Measurements from ENCODE around the gene NDST3.
A peak's percentile ranks its signal among the peaks of the same experiment; 100 is the strongest.
"Not testable (repeated sequence)": the region's sequence is repeated elsewhere in the genome, so short reads cannot be mapped to it uniquely, and the experiment has no call there.

NDST3 gene

DNA sequence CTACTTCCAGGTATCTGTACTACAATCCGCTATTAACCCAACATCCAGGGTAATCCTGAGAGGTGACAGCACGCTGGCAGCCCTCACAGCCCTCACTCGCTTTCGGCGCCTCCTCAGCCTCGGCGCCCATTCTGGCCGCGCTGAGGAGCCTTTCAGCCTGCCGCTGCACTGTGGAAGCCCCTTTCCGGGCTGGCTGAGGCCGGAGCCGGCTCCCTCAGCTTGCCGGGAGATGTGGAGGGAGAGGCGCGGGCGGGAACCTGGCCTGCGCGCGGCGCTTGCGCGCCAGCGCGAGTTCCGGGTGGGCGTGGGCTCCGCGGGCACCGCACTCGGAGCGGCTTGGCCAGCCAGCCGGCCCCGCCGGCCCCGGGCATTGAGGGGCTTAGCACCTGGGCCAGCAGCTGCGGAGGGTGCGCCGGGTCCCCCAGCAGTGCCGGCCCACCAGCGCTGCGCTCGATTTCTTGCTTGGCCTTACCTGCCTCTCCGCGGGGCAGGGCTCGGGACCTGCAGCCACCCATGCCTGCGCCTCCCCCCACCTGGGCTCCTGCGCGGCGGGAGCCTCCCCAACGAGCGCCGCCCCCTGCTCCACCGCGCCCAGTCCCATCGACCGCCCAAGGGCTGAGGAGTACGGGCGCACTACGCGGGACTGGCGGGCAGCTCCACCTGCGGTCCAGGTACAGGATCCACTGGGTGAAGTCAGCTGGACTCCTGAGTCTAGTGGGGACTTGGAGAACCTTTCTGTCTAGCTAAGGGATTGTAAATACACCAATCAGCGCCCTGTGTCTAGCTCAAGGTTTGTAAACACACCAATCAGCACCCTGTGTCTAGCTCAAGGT lies 231.2 kb downstream of the NDST3 start:
- no peak overlapping the region for H3K27ac ChIP-seq (ENCODE audit: low read length)
- H2AFZ ChIP-seq (ENCODE audit: low read depth, low read length), result no peak overlapping the region
- H3K4me3 ChIP-seq (ENCODE audit: low read depth in 1 of 2, low read length in 2 of 2), result no peak overlapping the region
- H3K27me3 ChIP-seq (ENCODE audit: insufficient read depth, low read length, poor library complexity), result no peaks in the 10 kb centered on the region
- no peak overlapping the region for H3K4me2 ChIP-seq (ENCODE audit: insufficient read depth, low read length)
- no peaks in the 10 kb centered on the region for H3K36me3 ChIP-seq (ENCODE audit: insufficient read depth, low read length)
- H3K9me3 ChIP-seq (ENCODE audit: insufficient read depth, low read length, severe bottlenecking), result no peaks in the 10 kb centered on the region
- H4K20me1 ChIP-seq (ENCODE audit: insufficient read depth, low read length), result no peaks in the 10 kb centered on the region
- no peaks in the 10 kb centered on the region for H3K4me1 ChIP-seq (ENCODE audit: insufficient read depth, low read length)
- DNase-seq (no peak), ATAC-seq (ENCODE audit: insufficient read depth, low read depth) (no peak)
- TF ChIP-seq, protein P1, sequence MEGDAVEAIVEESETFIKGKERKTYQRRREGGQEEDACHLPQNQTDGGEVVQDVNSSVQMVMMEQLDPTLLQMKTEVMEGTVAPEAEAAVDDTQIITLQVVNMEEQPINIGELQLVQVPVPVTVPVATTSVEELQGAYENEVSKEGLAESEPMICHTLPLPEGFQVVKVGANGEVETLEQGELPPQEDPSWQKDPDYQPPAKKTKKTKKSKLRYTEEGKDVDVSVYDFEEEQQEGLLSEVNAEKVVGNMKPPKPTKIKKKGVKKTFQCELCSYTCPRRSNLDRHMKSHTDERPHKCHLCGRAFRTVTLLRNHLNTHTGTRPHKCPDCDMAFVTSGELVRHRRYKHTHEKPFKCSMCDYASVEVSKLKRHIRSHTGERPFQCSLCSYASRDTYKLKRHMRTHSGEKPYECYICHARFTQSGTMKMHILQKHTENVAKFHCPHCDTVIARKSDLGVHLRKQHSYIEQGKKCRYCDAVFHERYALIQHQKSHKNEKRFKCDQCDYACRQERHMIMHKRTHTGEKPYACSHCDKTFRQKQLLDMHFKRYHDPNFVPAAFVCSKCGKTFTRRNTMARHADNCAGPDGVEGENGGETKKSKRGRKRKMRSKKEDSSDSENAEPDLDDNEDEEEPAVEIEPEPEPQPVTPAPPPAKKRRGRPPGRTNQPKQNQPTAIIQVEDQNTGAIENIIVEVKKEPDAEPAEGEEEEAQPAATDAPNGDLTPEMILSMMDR (IDR thresholded peaks at IDR 0.05; ENCODE audit: borderline replicate concordance, extremely low read depth, low read length, poor library complexity, severe bottlenecking), result no peak
- TF ChIP-seq EZH2 (IDR thresholded peaks at IDR 0.05; ENCODE audit: borderline replicate concordance, low read depth, low read length, severe bottlenecking), result no peak
- H3K9ac ChIP-seq (ENCODE audit: low read depth, low read length), result no peak overlapping the region
- H3K79me2 ChIP-seq (ENCODE audit: insufficient read depth, low read length), result no peaks in the 10 kb centered on the region

DNA sequence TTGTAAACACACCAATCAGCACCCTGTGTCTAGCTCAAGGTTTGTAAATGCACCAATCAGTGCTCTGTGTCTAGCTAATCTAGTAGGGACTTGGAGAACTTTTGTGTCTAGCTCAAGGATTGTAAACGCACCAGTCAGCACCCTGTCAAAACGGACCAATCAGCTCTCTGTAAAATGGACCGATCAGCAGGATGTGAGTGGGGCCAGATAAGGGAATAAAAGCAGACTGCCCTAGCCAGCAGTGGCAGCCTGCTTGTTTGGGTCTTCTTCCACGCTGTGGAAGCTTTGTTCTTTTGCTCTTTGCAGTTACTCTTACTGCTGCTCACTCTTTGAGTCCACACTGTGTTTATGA lies 231.8 kb downstream of the NDST3 start:
- H3K36me3 ChIP-seq (ENCODE audit: insufficient read depth, low read length); H3K4me2 ChIP-seq (ENCODE audit: insufficient read depth, low read length); H3K4me1 ChIP-seq (ENCODE audit: insufficient read depth, low read length); H3K4me3 ChIP-seq (ENCODE audit: low read depth in 1 of 2, low read length in 2 of 2); H3K9ac ChIP-seq (ENCODE audit: low read depth, low read length); H3K27me3 ChIP-seq (ENCODE audit: insufficient read depth, low read length, poor library complexity); H3K9me3 ChIP-seq (ENCODE audit: insufficient read depth, low read length, severe bottlenecking); H3K27ac ChIP-seq (ENCODE audit: low read length); ATAC-seq (ENCODE audit: insufficient read depth, low read depth); H2AFZ ChIP-seq (ENCODE audit: low read depth, low read length); H3K79me2 ChIP-seq (ENCODE audit: insufficient read depth, low read length); DNase-seq; H4K20me1 ChIP-seq (ENCODE audit: insufficient read depth, low read length): not testable (repeated sequence)

DNA sequence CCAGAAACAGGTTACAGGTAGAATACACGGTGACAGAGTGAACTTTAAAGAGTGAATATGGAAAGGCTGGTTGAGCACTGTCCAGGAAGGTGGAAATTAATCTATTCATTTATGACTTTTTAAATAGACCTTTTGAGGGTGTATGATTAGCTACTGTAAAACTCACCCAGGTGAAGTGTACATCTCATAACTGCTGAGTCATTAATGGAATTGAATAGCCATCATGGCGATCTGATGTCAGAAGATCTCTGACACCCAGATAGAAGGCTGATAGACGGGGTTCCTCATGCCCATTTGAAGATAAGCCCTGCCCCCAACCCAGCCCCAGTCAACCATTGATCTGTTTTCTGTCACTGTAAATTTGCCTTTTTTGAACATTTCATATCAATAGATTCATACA lies 234.5 kb downstream of the NDST3 start:
- no peaks in the 10 kb centered on the region for H3K9me3 ChIP-seq (ENCODE audit: insufficient read depth, low read length, severe bottlenecking)
- H3K4me1 ChIP-seq (ENCODE audit: insufficient read depth, low read length), result no peaks in the 10 kb centered on the region
- H3K4me3 ChIP-seq (ENCODE audit: low read depth in 1 of 2, low read length in 2 of 2), result no peak overlapping the region
- DNase-seq (no peak), ATAC-seq (ENCODE audit: insufficient read depth, low read depth) (no peak)
- H3K27me3 ChIP-seq (ENCODE audit: insufficient read depth, low read length, poor library complexity), result no peaks in the 10 kb centered on the region
- no peaks in the 10 kb centered on the region for H3K79me2 ChIP-seq (ENCODE audit: insufficient read depth, low read length)
- no peak overlapping the region for H2AFZ ChIP-seq (ENCODE audit: low read depth, low read length)
- TF ChIP-seq, protein P1 (IDR thresholded peaks at IDR 0.05; ENCODE audit: borderline replicate concordance, extremely low read depth, low read length, poor library complexity, severe bottlenecking), result no peak
- no peak for TF ChIP-seq EZH2 (IDR thresholded peaks at IDR 0.05; ENCODE audit: borderline replicate concordance, low read depth, low read length, severe bottlenecking)
- no peaks in the 10 kb centered on the region for H4K20me1 ChIP-seq (ENCODE audit: insufficient read depth, low read length)
- no peak overlapping the region for H3K9ac ChIP-seq (ENCODE audit: low read depth, low read length)
- no peaks in the 10 kb centered on the region for H3K36me3 ChIP-seq (ENCODE audit: insufficient read depth, low read length)
- H3K4me2 ChIP-seq (ENCODE audit: insufficient read depth, low read length), result no peak overlapping the region
- H3K27ac ChIP-seq (ENCODE audit: low read length), result no peak overlapping the region

DNA sequence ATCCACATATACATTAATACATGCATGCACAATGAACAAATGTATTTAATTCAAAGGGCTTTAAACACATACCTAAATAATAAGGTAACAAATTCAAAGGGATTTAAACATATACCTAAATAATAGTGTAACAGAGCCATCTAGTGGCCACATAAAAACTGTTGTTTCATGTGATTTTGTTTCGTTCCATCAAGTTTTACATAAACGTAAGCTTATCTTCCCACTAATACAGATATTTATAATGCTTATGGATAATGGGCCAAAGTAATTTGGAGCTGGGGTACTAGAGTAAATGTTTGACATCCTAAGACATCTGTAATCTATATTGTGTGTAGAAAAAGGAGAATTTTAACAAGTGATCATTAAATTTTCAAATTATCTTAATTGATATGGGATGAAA lies 236.2 kb downstream of the NDST3 start:
- Histone ChIP-seq H3K4me3 (ENCODE audit: low read depth in 1 of 2, low read length in 2 of 2) (no peak overlapping the region), H3K4me2 (ENCODE audit: insufficient read depth, low read length) (no peak overlapping the region), H3K79me2 (ENCODE audit: insufficient read depth, low read length) (no peaks in the 10 kb centered on the region), H3K4me1 (ENCODE audit: insufficient read depth, low read length) (no peaks in the 10 kb centered on the region), H3K27me3 (ENCODE audit: insufficient read depth, low read length, poor library complexity) (no peaks in the 10 kb centered on the region), H3K9me3 (ENCODE audit: insufficient read depth, low read length, severe bottlenecking) (no peaks in the 10 kb centered on the region), H3K36me3 (ENCODE audit: insufficient read depth, low read length) (no peaks in the 10 kb centered on the region), H3K27ac (ENCODE audit: low read length) (no peak overlapping the region), H3K9ac (ENCODE audit: low read depth, low read length) (no peak overlapping the region), H2AFZ (ENCODE audit: low read depth, low read length) (no peak overlapping the region), H4K20me1 (ENCODE audit: insufficient read depth, low read length) (no peaks in the 10 kb centered on the region)
- ATAC-seq (ENCODE audit: insufficient read depth, low read depth) (peak; percentile 73), DNase-seq (no peak)
- no peak for TF ChIP-seq EZH2 (IDR thresholded peaks at IDR 0.05; ENCODE audit: borderline replicate concordance, low read depth, low read length, severe bottlenecking)
- TF ChIP-seq, protein P1 (IDR thresholded peaks at IDR 0.05; ENCODE audit: borderline replicate concordance, extremely low read depth, low read length, poor library complexity, severe bottlenecking), result peak; percentile 76

All from DND-41 (cell line).